Measurements from ENCODE around the gene GLYR1. TPM values are rescaled to one million over a fixed set of nuclear protein-coding genes. Genes with fewer than 3 reads are reported as not detected.

Gene GLYR1
- polyA plus RNA-seq, 1 donor from 2014 or later, result 78.6 TPM

GRCh38 chr16:4803401-4803844, 43.7 kb downstream of the GLYR1 start:
- no peaks in the 10 kb centered on the region for H3K27me3 ChIP-seq (ENCODE audit: insufficient read depth, low read depth, low read length)
- peak overlapping the region; percentile 83 for H2AFZ ChIP-seq (ENCODE audit: low read depth, low read length)
- no peaks in the 10 kb centered on the region for H3K36me3 ChIP-seq (ENCODE audit: insufficient read depth, low read length)
- H3K9me2 ChIP-seq (ENCODE audit: insufficient read depth, low read length), result no peaks in the 10 kb centered on the region
- no peaks in the 10 kb centered on the region for H3K9me3 ChIP-seq (ENCODE audit: low read length)
- H3F3A ChIP-seq (ENCODE audit: insufficient read depth, low read length, poor library complexity, severe bottlenecking), result no peaks in the 10 kb centered on the region
- H4K20me1 ChIP-seq (ENCODE audit: insufficient read depth), result no peaks in the 10 kb centered on the region
- H3K9ac ChIP-seq (ENCODE audit: low read length), result peak overlapping the region; percentile 83
- no peak for TF ChIP-seq POLR2AphosphoS5 (IDR thresholded peaks at IDR 0.05)
- no peak for TF ChIP-seq SMC3 (conservative IDR thresholded peaks at IDR 0.05; ENCODE audit: poor library complexity)
- TF ChIP-seq EZH2 (IDR thresholded peaks at IDR 0.05; ENCODE audit: borderline replicate concordance, insufficient read depth, low read length, poor library complexity, severe bottlenecking), result no peak
- no peak for TF ChIP-seq CTCF (IDR thresholded peaks at IDR 0.05; ENCODE audit: poor library complexity, severe bottlenecking)
- peak overlapping the region; percentile 92 for H3K4me3 ChIP-seq (ENCODE audit: low read length)
- peak overlapping the region; percentile 86 for H3K27ac ChIP-seq (ENCODE audit: low read length)
- H3K79me2 ChIP-seq (replicated peaks; ENCODE audit: insufficient read depth, low read length), result no peaks in the 10 kb centered on the region
- peak overlapping the region; percentile 99 for H3K4me2 ChIP-seq (ENCODE audit: low read length)

GRCh38 chr16:4802659-4803287, 44.3 kb downstream of the GLYR1 start:
- Histone ChIP-seq H3F3A (ENCODE audit: insufficient read depth, low read length, poor library complexity, severe bottlenecking) (no peaks in the 10 kb centered on the region), H3K27me3 (ENCODE audit: insufficient read depth, low read depth, low read length) (no peaks in the 10 kb centered on the region), H3K9me2 (ENCODE audit: insufficient read depth, low read length) (no peaks in the 10 kb centered on the region), H2AFZ (ENCODE audit: low read depth, low read length) (peak overlapping the region; percentile 83), H3K4me2 (ENCODE audit: low read length) (peak overlapping the region; percentile 99), H3K36me3 (ENCODE audit: insufficient read depth, low read length) (no peaks in the 10 kb centered on the region), H4K20me1 (ENCODE audit: insufficient read depth) (no peaks in the 10 kb centered on the region), H3K9me3 (ENCODE audit: low read length) (no peaks in the 10 kb centered on the region), H3K4me3 (ENCODE audit: low read length) (peak overlapping the region; percentile 92), H3K27ac (ENCODE audit: low read length) (peak overlapping the region; percentile 86), H3K9ac (ENCODE audit: low read length) (peak overlapping the region; percentile 83), H3K79me2 (replicated peaks; ENCODE audit: insufficient read depth, low read length) (no peaks in the 10 kb centered on the region)
- TF ChIP-seq EP300 (conservative IDR thresholded peaks at IDR 0.05; ENCODE audit: poor library complexity, severe bottlenecking), result no peak
- no peak for TF ChIP-seq SMC3 (conservative IDR thresholded peaks at IDR 0.05; ENCODE audit: poor library complexity)
- peak; percentile 43 for TF ChIP-seq REST (IDR thresholded peaks at IDR 0.05; ENCODE audit: borderline replicate concordance)
- peak; percentile 53 for TF ChIP-seq CTCF (IDR thresholded peaks at IDR 0.05; ENCODE audit: poor library complexity, severe bottlenecking)
- TF ChIP-seq EZH2 (IDR thresholded peaks at IDR 0.05; ENCODE audit: borderline replicate concordance, insufficient read depth, low read length, poor library complexity, severe bottlenecking), result no peak
- peak; percentile 39 for TF ChIP-seq TAF1 (IDR thresholded peaks at IDR 0.05; ENCODE audit: low read depth)
- no peak for TF ChIP-seq MXI1 (conservative IDR thresholded peaks at IDR 0.05; ENCODE audit: poor library complexity, severe bottlenecking)
- peak; percentile 80 for TF ChIP-seq POLR2AphosphoS5 (IDR thresholded peaks at IDR 0.05)
- TF ChIP-seq RAD21 (conservative IDR thresholded peaks at IDR 0.05), result no peak

All from neural cell (in vitro differentiated cells).